ENCODE measurements around the gene SEMA3E.
"Not testable (repeated sequence)": the region's sequence is repeated elsewhere in the genome, so short reads cannot be mapped to it uniquely, and the experiment has no call there.

The SEMA3E gene

DNA sequence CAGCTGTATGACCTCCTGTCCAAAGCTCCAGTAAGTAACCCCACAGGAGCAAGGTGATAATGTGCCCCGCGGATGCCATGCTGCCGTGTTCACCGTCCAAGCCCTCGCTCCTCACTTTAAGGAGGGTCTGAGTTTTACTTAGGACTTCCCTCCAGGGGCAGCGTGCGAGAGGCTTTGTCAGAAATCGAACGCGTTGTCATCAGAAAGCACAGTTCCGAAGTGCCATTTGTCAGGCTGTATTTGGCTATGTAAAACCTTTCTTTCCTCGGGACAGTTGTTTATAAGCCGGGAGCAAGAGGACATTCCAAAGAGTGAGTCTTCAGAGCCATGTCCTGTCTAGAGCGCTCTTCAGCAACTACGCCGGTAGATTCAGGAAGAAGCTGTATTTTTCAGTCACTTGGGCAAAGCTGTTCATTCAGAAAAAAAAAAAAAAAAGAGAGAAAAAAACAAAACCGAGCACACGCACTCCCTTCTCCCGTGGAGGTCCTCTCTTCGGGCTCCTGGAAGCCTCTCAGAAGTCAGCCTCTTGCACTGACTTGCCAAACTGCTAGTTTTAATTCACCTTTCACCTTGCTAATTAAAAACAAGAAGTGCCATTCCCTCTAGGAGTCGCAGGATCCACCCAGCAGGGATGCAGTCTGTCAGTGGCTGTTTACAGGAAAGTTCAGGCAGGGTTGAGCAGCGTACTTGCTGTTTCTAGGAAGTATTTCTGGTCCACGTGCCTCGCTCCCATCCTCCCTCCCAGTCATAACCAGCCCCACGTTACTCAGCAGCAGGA lies at the start of gene SEMA3E:
Gene SEMA3E (minus strand): TSS at position 676 of the 778 bp plus-strand sequence.
- Mint-ChIP-seq H3K9me3 (peaks cover 3% of the 10 kb centered on the region), H3K4me3 (no peak within 1 kb of the TSS), H3K27ac (no peak within 1 kb of the TSS)

DNA sequence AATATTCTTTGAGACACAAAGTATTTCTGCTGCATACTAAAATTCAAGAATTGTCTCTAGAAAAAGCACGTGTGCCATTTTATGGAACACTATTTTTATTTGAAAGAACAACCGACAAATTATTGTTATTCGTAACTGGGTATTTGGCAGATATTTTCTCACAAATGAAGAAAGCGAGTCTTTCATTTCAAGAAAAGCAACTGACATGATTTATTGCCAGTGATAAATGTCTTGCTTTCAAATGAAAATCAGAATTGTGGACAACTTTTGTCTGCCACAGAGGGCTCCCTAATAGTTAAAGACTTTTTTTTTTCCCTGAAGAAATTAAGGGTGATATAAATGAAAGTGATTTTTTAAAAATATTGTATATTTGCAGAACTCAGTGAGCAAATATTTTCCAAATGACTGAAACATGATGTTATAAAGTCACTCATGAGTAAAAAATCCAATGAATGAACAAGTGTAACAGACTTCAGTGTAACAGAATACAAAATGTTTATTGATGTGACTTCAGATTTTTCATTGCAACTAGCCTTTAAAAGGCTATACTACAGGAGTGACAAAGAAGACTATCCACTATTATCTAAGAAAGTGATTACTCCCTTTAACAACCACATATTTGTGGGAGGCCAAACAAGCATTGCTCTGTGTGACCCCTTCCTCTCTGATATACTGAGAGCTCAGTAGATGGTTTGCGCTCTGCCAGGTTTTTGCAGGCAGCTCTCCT lies 49.0 kb upstream of the SEMA3E start:
- no peaks in the 10 kb centered on the region for H3K27me3 Mint-ChIP-seq
- H3K36me3 Mint-ChIP-seq (ENCODE audit: low read depth): no peaks in the 10 kb centered on the region
- H3K9me3 Mint-ChIP-seq: no peaks in the 10 kb centered on the region
- H3K4me1 Mint-ChIP-seq (ENCODE audit: low read depth): no peaks in the 10 kb centered on the region
- H3K27ac Mint-ChIP-seq: no peak overlapping the region
- no peak overlapping the region for H3K4me3 Mint-ChIP-seq

More for the DNA sequence above, at the start of gene SEMA3E:
- Mint-ChIP-seq H3K27me3 (peaks cover 11% of the 10 kb centered on the region), H3K4me1 (ENCODE audit: low read depth) (no peaks in the 10 kb centered on the region), H3K36me3 (ENCODE audit: low read depth) (no peaks in the 10 kb centered on the region)

DNA sequence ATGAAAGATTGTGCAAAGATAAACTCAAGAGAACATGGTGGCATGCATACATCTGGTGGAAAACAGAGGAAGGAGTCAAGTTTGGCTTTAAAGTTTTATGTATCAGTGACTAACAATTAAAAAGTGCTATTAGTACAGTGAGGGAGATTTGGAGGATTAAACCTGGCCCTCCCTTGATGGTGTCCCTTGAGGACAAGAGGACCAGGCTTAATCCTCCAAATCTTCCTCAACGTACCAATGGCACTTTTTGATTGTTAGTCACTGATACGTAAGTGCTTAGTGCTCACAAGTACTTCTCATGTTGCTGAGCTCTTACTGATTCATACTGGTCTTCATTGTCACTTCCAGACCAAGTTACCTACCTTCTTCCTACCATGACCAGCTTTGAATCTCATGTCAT lies 47.2 kb upstream of the SEMA3E start:
- no peaks in the 10 kb centered on the region for H3K27me3 Mint-ChIP-seq
- no peaks in the 10 kb centered on the region for H3K4me1 Mint-ChIP-seq (ENCODE audit: low read depth)
- H3K27ac Mint-ChIP-seq: no peak overlapping the region
- no peaks in the 10 kb centered on the region for H3K9me3 Mint-ChIP-seq
- no peaks in the 10 kb centered on the region for H3K36me3 Mint-ChIP-seq (ENCODE audit: low read depth)
- H3K4me3 Mint-ChIP-seq: no peak overlapping the region

DNA sequence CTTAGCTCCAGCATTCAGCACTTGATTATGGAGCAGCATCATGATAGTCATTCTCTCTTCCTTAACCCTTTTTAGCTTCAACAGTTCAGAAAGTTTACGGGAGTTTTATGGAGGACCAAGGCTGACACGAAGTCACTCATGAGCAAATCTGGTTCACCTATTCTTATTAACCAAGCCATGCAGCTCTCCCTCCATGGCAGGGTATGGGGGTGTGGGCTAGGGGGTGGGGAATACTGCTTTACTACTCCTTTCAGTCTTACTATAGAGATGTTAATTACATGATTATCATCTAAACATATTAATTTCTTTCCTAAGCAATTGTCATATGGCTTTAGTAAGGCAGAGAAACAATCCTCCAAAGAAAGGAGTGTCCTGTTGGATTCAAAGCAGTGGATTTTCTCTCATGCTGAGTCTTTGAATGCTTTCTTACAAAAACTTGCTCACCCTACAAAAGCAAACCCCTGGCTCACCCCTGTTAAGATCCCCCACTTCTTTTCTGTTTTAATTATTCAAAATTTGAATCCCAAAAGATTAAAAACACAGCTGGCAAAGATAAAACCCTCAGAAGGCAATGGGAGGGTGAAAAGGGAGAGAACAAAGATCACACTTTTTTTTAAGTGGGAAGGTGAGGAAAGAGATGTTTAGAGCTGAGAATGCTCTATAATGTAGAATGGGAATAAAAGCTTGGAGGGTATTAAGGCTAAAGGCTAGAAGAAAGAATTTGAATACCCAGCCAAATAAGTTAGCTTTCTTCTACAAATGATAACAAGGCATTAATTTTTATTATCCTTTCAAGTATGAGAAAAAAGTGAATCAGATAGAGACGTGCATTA lies 46.4 kb upstream of the SEMA3E start:
- no peak overlapping the region for H3K27ac Mint-ChIP-seq
- H3K36me3 Mint-ChIP-seq (ENCODE audit: low read depth): no peaks in the 10 kb centered on the region
- H3K4me1 Mint-ChIP-seq (ENCODE audit: low read depth): no peaks in the 10 kb centered on the region
- H3K27me3 Mint-ChIP-seq: no peaks in the 10 kb centered on the region
- no peaks in the 10 kb centered on the region for H3K9me3 Mint-ChIP-seq
- H3K4me3 Mint-ChIP-seq: no peak overlapping the region

DNA sequence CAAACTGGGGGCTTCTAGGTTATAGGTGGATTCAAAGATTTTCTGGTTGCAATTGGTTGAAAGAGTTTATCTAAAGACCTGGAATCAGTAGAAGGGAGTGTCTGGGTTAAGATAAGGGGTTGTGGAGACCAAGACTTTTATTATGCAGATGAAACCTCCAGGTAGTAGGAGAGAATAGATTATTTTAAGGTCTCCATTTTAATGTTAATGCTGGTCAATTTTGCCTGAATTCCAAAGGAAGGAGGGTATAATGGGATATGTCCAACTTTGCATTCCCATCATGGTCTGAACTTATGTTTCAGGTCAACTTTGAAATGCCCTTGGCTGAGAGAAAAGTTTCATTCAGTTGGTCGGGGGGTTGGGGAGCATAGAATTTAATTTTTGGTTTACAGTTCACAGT lies 44.3 kb upstream of the SEMA3E start:
- Mint-ChIP-seq H3K36me3 (ENCODE audit: low read depth) (no peaks in the 10 kb centered on the region), H3K27ac (no peak overlapping the region), H3K9me3 (no peaks in the 10 kb centered on the region), H3K27me3 (no peaks in the 10 kb centered on the region), H3K4me1 (ENCODE audit: low read depth) (no peaks in the 10 kb centered on the region), H3K4me3 (no peak overlapping the region)

DNA sequence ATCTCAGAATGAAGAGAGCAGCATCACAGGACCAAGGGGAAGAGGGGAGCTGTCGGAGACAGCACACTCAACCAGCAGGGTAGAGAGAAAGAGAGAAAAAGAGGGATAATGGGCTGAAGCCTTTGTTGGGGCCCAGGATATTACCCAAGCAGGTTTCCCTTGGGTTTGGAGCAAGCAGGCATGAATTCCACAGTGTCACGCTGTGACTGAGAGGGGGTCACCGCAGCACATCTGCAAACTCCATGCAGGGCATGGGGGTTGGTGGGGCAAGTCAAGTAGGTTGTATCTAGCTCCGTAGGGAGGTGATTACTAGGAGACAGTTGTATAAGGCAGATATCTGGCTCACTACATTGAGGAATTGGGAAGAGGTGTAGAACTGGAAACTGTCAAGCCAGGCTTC lies 42.2 kb upstream of the SEMA3E start:
- no peaks in the 10 kb centered on the region for H3K27me3 Mint-ChIP-seq
- no peak overlapping the region for H3K4me3 Mint-ChIP-seq
- H3K36me3 Mint-ChIP-seq (ENCODE audit: low read depth): no peaks in the 10 kb centered on the region
- H3K4me1 Mint-ChIP-seq (ENCODE audit: low read depth): no peaks in the 10 kb centered on the region
- H3K9me3 Mint-ChIP-seq: no peaks in the 10 kb centered on the region
- no peak overlapping the region for H3K27ac Mint-ChIP-seq

DNA sequence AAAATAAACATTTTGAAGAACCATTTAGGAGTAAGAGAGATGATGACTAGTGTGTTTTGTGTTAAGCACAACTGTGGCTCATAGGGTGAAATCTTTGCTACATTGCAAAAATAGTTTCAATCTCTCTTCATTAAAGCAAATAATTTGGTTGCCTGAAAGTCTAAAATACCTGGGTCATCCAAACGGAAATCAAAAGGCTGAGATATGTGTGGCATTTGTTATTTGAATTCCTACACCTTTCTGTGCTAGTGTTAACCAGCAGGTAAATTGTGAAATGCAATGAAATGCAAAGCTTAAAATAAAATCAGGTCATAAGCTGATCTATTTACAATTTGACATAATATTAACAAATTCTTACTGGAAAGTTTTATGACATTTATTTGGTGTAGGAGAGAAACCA lies 40.9 kb upstream of the SEMA3E start:
- Mint-ChIP-seq H3K27me3 (no peaks in the 10 kb centered on the region), H3K4me3 (no peak overlapping the region), H3K36me3 (ENCODE audit: low read depth) (no peaks in the 10 kb centered on the region), H3K9me3 (no peaks in the 10 kb centered on the region), H3K27ac (no peak overlapping the region), H3K4me1 (ENCODE audit: low read depth) (no peaks in the 10 kb centered on the region)

DNA sequence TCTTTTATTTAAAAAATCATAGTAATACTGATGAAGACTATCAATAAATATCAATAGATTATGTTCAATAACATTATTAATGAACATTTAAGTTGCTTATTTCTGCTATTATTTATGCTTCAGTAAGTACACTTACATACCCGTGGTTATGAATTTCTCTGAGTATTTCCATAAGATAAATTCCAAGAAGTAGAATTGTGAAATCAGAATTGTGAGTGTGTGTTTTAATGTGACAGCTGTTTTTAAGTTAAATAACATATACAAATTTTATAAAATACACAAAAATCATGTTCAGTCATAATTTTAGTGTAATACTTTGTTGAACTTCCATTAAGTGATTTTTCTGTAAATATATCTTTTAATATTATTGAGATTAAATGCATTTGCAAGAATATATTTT lies 37.5 kb upstream of the SEMA3E start:
- Mint-ChIP-seq H3K4me3 (no peak overlapping the region), H3K27ac (no peak overlapping the region), H3K27me3 (no peaks in the 10 kb centered on the region), H3K9me3 (no peaks in the 10 kb centered on the region), H3K36me3 (ENCODE audit: low read depth) (no peaks in the 10 kb centered on the region), H3K4me1 (ENCODE audit: low read depth) (no peaks in the 10 kb centered on the region)

DNA sequence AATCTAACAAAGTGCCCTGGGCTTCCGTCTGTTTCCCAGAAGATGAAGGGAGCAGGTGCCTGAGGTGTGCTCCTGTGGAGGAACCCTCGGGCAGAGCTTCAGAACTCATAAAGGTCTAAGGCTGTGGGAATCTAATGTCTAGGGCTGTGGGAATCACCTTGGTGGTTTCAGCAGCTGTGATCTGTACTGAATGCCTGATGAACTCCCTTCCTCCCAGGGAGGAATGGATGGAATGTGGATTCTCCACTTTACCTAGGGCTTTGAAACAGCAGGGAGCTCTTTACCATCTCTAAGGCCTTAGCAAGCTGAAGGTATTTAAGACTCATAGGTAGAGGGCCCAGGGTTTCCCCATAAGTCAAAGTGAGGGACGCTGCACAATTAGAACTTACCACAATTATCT lies 36.0 kb upstream of the SEMA3E start:
- Mint-ChIP-seq H3K36me3 (ENCODE audit: low read depth) (no peaks in the 10 kb centered on the region), H3K4me1 (ENCODE audit: low read depth) (no peaks in the 10 kb centered on the region), H3K9me3 (no peaks in the 10 kb centered on the region), H3K4me3 (no peak overlapping the region), H3K27ac (no peak overlapping the region), H3K27me3 (no peaks in the 10 kb centered on the region)

DNA sequence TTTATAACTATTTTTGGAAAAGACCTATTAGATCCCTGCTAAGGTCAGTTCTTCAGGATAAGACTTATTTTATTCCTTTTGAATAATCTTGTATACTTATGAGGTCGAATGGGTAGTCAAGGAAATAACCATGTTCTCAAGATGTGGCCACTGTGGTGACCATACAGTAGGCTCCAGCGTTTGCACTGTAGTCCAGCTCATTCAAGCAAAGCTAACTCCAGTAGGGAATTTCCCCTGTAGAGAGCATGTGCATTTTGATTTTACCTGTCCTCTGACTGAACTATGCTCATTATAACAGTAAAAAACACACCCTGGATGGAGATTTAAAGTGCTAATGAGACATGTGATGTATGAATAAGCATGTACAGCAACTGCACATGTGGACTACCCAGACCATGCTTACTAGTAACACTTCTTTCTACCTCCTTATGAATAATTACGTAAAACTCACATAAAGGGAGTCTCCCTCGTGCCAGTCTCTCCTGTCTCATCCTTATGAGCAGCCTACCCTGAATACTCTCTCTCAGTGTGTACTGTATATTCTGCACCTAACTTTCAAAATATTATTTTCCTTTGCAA lies 32.4 kb upstream of the SEMA3E start:
- no peaks in the 10 kb centered on the region for H3K36me3 Mint-ChIP-seq (ENCODE audit: low read depth)
- H3K27me3 Mint-ChIP-seq: no peaks in the 10 kb centered on the region
- H3K4me3 Mint-ChIP-seq: no peak overlapping the region
- no peaks in the 10 kb centered on the region for H3K9me3 Mint-ChIP-seq
- no peaks in the 10 kb centered on the region for H3K4me1 Mint-ChIP-seq (ENCODE audit: low read depth)
- no peak overlapping the region for H3K27ac Mint-ChIP-seq

DNA sequence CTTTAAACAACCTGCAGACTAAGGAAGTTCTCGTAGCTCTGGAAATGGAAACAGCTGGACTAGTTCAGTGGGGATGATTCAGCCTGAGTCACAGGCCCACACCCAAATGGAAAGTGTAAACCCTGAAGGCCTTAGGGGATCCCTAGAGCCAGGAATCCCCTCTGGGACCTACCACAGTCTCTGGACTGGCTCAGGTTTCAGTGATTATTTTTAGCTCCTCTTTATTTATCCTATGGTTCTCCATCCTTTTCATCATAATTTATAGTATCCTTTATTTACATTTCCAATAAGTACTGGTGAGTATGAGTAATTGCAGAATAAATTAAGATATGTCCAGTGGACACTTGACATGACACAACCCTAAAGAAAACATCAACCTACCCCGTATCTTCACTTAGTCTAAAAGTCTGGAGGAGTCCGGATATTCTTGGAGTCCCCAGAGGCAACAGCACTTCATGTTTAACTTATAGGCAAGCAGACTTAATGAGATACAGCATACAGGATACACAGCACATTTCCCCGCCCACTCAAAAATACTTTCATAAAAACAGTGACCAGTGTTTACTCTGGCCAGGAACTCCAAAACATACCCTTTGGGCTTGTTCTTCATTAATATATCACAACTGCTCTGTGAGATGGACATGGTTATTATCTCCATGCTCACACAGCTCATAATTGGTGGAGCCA lies 28.4 kb upstream of the SEMA3E start:
- H3K4me1 Mint-ChIP-seq (ENCODE audit: low read depth): no peaks in the 10 kb centered on the region
- no peak overlapping the region for H3K27ac Mint-ChIP-seq
- H3K36me3 Mint-ChIP-seq (ENCODE audit: low read depth): no peaks in the 10 kb centered on the region
- H3K9me3 Mint-ChIP-seq: no peaks in the 10 kb centered on the region
- no peak overlapping the region for H3K4me3 Mint-ChIP-seq
- H3K27me3 Mint-ChIP-seq: no peaks in the 10 kb centered on the region

DNA sequence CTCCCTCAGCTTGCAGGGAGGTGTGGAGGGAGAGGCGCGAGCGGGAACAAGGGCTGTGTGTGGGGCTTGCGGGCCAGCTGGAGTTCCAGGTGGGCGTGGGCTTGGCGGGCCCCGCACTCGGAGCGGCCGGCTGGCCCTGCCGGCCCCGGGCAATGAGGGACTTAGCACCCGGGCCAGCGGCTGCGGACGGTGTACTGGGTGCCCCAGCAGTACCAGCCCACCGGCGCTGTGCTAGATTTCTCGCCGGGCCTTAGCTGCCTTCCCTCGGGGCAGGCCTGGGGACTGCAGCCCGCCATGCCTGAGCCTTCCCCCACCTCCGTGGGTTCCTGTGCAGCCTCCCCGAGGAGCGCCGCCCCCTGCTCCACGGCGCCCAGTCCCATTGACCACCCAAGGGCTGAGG lies 24.4 kb upstream of the SEMA3E start:
- H3K4me3 Mint-ChIP-seq; H3K9me3 Mint-ChIP-seq; H3K27ac Mint-ChIP-seq; H3K4me1 Mint-ChIP-seq (ENCODE audit: low read depth); H3K36me3 Mint-ChIP-seq (ENCODE audit: low read depth); H3K27me3 Mint-ChIP-seq: not testable (repeated sequence)

DNA sequence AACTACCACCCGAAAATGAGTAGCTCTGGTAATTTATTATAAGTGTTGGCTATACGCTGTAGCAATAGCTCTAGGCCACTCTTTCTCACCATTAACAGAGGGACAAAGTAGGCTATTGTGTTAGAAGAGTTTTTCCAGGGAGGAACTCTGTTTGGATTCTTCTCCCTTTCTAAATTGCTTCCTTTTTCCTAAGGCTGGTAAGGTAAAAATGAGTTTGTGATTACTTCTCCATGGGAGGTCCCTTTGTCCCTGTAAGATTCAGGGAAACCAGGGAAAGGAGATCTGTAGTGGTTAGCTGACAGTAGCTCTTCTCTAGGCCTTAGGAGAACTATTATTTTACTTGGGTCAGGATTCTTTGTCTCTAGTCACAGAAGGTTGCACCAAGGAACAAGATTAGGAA lies 23.2 kb upstream of the SEMA3E start:
- Mint-ChIP-seq H3K9me3 (no peaks in the 10 kb centered on the region), H3K27ac (no peak overlapping the region), H3K27me3 (no peaks in the 10 kb centered on the region), H3K4me1 (ENCODE audit: low read depth) (no peaks in the 10 kb centered on the region), H3K36me3 (ENCODE audit: low read depth) (no peaks in the 10 kb centered on the region), H3K4me3 (no peak overlapping the region)

DNA sequence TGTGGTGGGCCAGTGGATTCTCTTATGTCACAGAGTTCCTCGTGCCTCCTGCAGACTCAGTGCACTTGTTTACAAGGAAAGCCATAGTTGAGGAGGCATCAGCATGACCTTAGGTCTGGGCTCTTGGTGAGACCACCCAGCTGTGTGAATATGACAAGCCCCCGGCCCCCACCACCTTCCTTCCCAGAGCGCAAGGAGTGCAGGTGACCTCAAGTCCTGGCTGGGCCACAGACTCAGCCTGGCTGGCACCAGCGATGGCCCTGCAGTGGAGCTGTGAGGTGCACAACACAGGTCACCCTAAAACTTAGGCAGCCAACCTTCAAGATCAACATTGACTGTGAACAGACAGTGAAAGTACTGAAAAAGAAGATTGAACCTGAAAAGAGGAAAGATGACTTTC lies 14.2 kb upstream of the SEMA3E start:
- Mint-ChIP-seq H3K9me3 (no peaks in the 10 kb centered on the region), H3K36me3 (ENCODE audit: low read depth) (no peaks in the 10 kb centered on the region), H3K27me3 (no peaks in the 10 kb centered on the region), H3K4me3 (no peak overlapping the region), H3K27ac (no peak overlapping the region), H3K4me1 (ENCODE audit: low read depth) (no peaks in the 10 kb centered on the region)
